Adipose tissue (tissue), 3 donors: ENCODE data around the gene REPIN1. TPM values are rescaled to one million over a fixed set of nuclear protein-coding genes. Genes with fewer than 3 reads are reported as not detected.

Experiments used
- H3K27ac ChIP-seq: one replicate; pipeline ENCODE4 v1.5.1; 2013; ENCODE audit warnings: low read depth, low read length
- WGBS, 3 donors: extraction: QIAGEN DNeasy Blood & Tissue Kit; methylation state at CpG; one replicate each; pipeline ENCODE4 v1.1.7; 2013; 5-methylcytosine and 5-hydroxymethylcytosine counted together
- polyA plus RNA-seq, 3 donors: library from polyadenylated mRNA; stranded (reverse); fragments of 200-250 nt; gene quantifications; one replicate each; pipeline ENCODE4 v1.2.3, GENCODE V29; 2013
- donor health status: healthy with polysubstance abuse.
- donor health status: Bipolar disorder and iron deficiency.
- donor health status: healthy.

Gene REPIN1
- polyA plus RNA-seq, 3 donors: 23.1 to 64.3 (median 59.3) TPM

DNA sequence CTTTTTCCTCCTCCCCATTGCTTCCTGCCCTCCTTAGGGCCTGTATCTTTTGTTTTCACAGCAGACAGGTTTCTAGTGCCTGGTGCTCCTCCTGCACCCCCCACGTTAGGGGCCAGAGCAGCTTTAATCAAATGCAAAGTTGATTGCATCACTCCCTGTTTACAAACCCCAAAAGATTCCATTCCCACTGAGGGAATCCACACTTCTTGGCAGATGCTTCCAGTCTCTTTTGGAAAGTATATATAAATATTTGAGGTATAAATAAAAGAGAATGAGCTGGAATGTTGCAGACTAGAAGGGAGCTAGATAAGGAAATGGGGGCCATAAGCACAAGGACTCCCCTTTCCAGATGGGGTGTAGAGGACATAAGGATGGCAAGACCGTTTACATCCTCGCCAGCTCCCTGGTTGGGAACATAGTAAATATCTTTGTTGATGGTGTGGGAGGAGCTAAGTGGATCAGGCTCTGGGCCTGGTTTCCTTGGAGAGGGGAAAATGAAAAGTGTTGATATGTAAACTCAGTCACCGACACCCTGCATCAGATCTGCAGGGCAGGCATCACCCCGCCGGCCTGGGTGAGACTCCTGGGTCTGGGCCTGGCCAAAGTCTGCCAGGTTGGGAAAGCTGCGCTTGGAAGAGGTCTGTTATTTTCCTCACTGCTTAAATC is 33.4 kb upstream of the REPIN1 start:
- 36 to 61% (median 61%) methylated on average over 7 of the region's 7 CpGs for WGBS, 3 donors
- H3K27ac ChIP-seq: no peak overlapping the region

DNA sequence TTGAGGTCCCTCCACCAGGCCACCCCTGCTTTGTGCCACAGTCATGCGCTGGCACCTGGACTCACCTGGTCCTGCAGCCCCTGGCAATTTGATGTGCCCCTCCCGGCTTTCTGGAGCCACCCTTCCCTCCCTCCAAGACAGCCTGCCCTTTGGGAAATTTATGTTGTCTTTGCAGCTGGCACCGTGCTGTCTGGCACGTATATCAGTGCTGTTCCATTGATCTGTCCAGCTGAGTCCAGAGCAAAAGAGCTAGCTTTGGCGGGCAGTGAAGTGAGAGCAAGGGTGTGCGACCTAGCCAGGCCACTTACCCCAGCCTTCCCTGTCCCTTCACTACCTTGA is 32.9 kb upstream of the REPIN1 start:
- H3K27ac ChIP-seq: no peak overlapping the region
- 19 to 71% (median 67%) methylated on average over 6 of the region's 6 CpGs for WGBS, 3 donors

- 52 to 97% (median 95%) methylated on average over 14 of the region's 14 CpGs for WGBS, 3 donors
- no peak overlapping the region for H3K27ac ChIP-seq
Observed at GRCh38 chr7:150336746-150337145, 31.9 kb upstream of the REPIN1 start.

GRCh38 chr7:150337179-150337578 is 31.4 kb upstream of the REPIN1 start:
- no peak overlapping the region for H3K27ac ChIP-seq
- WGBS, 3 donors: 44 to 85% (median 85%) methylated on average over 18 of the region's 18 CpGs

- no peak overlapping the region for H3K27ac ChIP-seq
- 50 to 84% (median 81%) methylated on average over 6 of the region's 6 CpGs for WGBS, 3 donors
Observed at GRCh38 chr7:150337659-150338081, 31.0 kb upstream of the REPIN1 start.

- 68 to 76% (median 75%) methylated on average over 10 to 11 of the region's 11 CpGs for WGBS, 3 donors
- H3K27ac ChIP-seq: no peak overlapping the region
Observed at GRCh38 chr7:150338166-150338829, 30.3 kb upstream of the REPIN1 start.

- WGBS, 3 donors: 36 to 49% (median 49%) methylated on average over 9 of the region's 9 CpGs
- no peak overlapping the region for H3K27ac ChIP-seq
Observed at GRCh38 chr7:150339409-150339809, 29.2 kb upstream of the REPIN1 start.

DNA sequence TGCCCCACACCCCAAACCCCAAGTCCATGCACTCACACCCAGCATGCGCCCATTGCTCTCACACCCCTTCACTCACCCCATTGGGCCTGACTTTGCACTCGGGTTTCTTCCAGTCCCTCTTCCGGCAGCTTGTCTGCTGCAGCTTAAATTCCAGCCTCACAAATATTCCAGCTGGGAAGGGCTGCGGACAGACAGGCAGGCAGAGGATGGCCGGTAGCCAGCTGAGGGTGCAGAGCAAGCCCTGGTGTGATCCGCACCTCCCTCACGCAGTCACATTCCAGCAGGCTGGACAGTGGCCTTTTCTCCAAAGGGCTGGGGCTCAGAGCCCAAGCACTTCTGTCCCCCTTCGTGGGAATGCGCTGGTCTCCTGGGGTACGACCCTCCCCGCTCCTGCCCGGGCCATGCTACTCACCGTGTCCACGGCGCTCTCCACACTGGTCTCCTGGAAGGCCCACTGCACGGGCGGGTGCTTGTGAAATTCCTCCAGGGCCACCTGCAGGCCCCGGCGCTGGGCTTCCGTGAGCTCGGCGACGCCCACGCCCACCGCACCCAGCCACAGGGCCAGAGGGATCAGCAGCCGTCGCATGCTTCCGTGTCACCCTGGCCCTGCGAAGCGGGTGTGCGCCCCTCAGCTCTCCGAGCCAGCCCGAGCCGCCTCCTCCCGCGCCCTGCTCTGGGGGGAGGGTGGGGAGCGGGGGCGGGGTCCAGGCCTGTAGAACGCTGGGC is 28.4 kb upstream of the REPIN1 start:
- 8 to 28% (median 22%) methylated on average over 32 to 39 of the region's 39 CpGs for WGBS, 3 donors
- H3K27ac ChIP-seq: no peak overlapping the region

- no peak overlapping the region for H3K27ac ChIP-seq
- 2 to 12% (median 4%) methylated on average over 26 to 29 of the region's 29 CpGs for WGBS, 3 donors
Observed at GRCh38 chr7:150340875-150341262, 27.8 kb upstream of the REPIN1 start.

- 9 to 15% (median 15%) methylated on average over 42 to 49 of the region's 49 CpGs for WGBS, 3 donors
- H3K27ac ChIP-seq: no peak within 1 kb of the TSS
Observed at GRCh38 chr7:150341263-150342120, 27.1 kb upstream of the REPIN1 start, which contains the start of gene RARRES2. TSS of gene RARRES2 (minus strand) at chr7:150341629. CDS start at chr7:150340609, 1,020 bp downstream.

- 80 to 81% (median 81%) methylated on average over 9 of the region's 9 CpGs for WGBS, 3 donors
- H3K27ac ChIP-seq: no peak overlapping the region
Observed at GRCh38 chr7:150342121-150342408, 26.6 kb upstream of the REPIN1 start.

GRCh38 chr7:150343225-150343624 is 25.4 kb upstream of the REPIN1 start:
- H3K27ac ChIP-seq: no peak overlapping the region
- WGBS, 3 donors: 80 to 89% (median 88%) methylated on average over 2 of the region's 2 CpGs

- H3K27ac ChIP-seq: no peak overlapping the region
Observed at GRCh38 chr7:150344299-150344698, 24.3 kb upstream of the REPIN1 start.

GRCh38 chr7:150345012-150345411 is 23.6 kb upstream of the REPIN1 start:
- WGBS, 3 donors: 79 to 95% (median 93%) methylated on average over 1 of the region's 1 CpG
- H3K27ac ChIP-seq: no peak overlapping the region

DNA sequence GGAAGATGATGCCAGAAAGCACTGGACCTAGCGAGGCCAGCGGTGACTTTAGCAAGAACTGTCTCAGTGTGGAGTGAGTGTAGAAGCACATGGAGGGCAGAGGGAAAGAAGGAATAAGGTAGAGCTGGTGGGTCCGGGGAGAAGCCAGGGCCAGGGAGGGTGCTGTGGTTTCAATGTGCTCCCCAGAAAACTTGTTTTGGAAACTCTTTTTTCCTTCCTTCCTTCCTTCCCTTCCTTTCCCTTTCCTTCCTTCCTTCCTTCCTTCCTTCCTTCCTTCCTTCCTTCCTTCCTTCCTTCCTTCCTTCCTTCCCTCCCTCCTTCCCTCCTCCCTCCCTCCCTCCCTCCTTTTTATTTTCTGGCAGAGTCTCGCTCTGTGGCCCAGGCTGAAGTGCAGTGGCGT is 21.7 kb upstream of the REPIN1 start:
- 89 to 95% (median 89%) methylated on average over 5 of the region's 5 CpGs for WGBS, 3 donors

DNA sequence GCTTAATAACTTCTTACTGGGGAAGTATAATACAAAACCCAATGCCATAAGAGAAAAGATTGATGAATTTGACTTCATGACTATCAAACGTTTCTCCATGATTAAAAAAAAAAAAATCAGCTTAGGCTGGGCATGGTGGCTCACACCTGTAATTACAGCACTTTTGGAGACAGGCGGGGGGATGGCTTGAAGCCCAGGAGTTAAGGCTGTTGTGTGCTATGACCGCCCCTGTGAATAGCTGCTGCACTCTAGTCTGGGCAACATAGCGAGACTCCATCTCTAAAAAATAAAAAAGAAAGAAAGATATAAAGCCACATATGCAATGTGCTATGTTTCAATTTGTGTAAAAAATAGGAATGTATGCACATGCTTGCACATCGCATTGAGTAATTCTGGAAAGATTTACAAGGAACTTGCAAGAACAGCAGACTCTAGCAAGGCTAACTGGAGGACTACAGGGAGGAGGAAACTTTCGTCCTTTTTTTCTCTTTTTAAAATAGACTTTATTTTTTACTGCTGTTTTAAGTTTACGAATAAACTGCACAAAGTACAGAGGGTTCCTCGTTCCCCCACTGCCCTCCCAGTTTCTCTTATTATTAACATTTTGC is 16.9 kb upstream of the REPIN1 start:
- H3K27ac ChIP-seq: no peak overlapping the region
- 65 to 75% (median 69%) methylated on average over 8 of the region's 8 CpGs for WGBS, 3 donors

More for the DNA sequence above, 21.7 kb upstream of the REPIN1 start:
- no peak overlapping the region for H3K27ac ChIP-seq

DNA sequence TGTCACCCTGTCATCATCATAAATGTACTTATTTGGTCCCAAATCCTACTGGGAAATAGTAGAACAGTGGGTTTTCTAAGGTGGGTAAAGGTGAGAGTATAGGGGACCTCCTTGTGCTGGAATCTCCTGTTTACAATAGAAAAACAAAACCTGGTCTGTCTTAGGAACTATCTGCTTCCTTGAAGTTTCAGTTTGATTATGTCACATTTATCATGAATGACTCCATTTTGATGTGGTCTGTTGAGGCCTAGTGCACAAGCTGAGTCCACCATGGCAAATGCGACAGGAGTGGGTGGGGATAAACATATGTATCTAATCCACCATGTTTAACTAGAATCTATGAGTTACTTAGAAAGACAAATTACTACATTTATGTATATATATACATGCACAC is 13.0 kb upstream of the REPIN1 start:
- H3K27ac ChIP-seq: no peak overlapping the region
- 77 to 85% (median 83%) methylated on average over 1 of the region's 1 CpG for WGBS, 3 donors

GRCh38 chr7:150356265-150356897 is 12.2 kb upstream of the REPIN1 start:
- H3K27ac ChIP-seq: no peak overlapping the region
- WGBS, 3 donors: 31 to 38% (median 34%) methylated on average over 6 of the region's 6 CpGs
